BLaER1 (cell line): ENCODE results near the gene PELI2.

ENCODE experiments used
- H3K27ac ChIP-seq: shearing (Covaris generic); formaldehyde crosslinking; 2 replicates; pipeline ENCODE4 v1.8.1; 2022
- H3K27me3 ChIP-seq: shearing (Covaris generic); formaldehyde crosslinking; 2 replicates; pipeline ENCODE4 v1.8.1; 2022
- H3K36me3 ChIP-seq: shearing (Covaris generic); formaldehyde crosslinking; 2 replicates; pipeline ENCODE4 v1.8.1; 2022
- H3K4me1 ChIP-seq: shearing (Covaris generic); formaldehyde crosslinking; 2 replicates; pipeline ENCODE4 v1.8.1; 2022
- H3K4me2 ChIP-seq: shearing (Covaris generic); formaldehyde crosslinking; 2 replicates; pipeline ENCODE4 v1.8.1; 2022
- H3K4me3 ChIP-seq: shearing (Covaris generic); formaldehyde crosslinking; 2 replicates; pipeline ENCODE4 v1.8.1; 2022
- H3K9ac ChIP-seq: shearing (Covaris generic); formaldehyde crosslinking; 2 replicates; pipeline ENCODE4 v1.8.1; 2022
- H3K9me3 ChIP-seq: shearing (Covaris generic); formaldehyde crosslinking; 2 replicates; pipeline ENCODE4 v1.8.1; 2022
- H4K20me1 ChIP-seq: shearing (Covaris generic); formaldehyde crosslinking; 2 replicates; pipeline ENCODE4 v1.8.1; 2022
- Cebpa-rat ChIP-seq: shearing (Covaris generic); IDR thresholded peaks from 2 replicates; pipeline ENCODE4 v1.8.1; 2022

PELI2 gene

GRCh38 chr14:56117765-56118610 is at the start of gene PELI2:
TSS of gene PELI2 (plus strand) at chr14:56118411. CDS start at chr14:56118661, 250 bp downstream.
- Histone ChIP-seq H3K36me3 (no peaks in the 10 kb centered on the region), H4K20me1 (peaks cover 41% of the 10 kb centered on the region), H3K27me3 (no peaks in the 10 kb centered on the region), H3K9ac (peak within 1 kb of the TSS; percentile 96), H3K9me3 (no peaks in the 10 kb centered on the region), H3K4me1 (peaks cover 42% of the 10 kb centered on the region), H3K4me3 (peak within 1 kb of the TSS; percentile 99), H3K4me2 (peak within 1 kb of the TSS; percentile 92), H3K27ac (peak within 1 kb of the TSS; percentile 96)
- TF ChIP-seq Cebpa-rat: no peak

- Histone ChIP-seq H3K4me2 (no peak overlapping the region), H3K4me3 (no peak overlapping the region), H3K27me3 (no peaks in the 10 kb centered on the region), H3K4me1 (no peaks in the 10 kb centered on the region), H3K9me3 (no peaks in the 10 kb centered on the region), H3K9ac (no peak overlapping the region), H4K20me1 (no peaks in the 10 kb centered on the region), H3K36me3 (no peaks in the 10 kb centered on the region), H3K27ac (no peak overlapping the region)
- TF ChIP-seq Cebpa-rat: no peak
Observed at GRCh38 chr14:56073799-56074198, 44.4 kb upstream of the PELI2 start.

GRCh38 chr14:56075301-56075700 is 42.9 kb upstream of the PELI2 start:
- Histone ChIP-seq H3K36me3 (no peaks in the 10 kb centered on the region), H3K4me3 (no peak overlapping the region), H3K27me3 (no peaks in the 10 kb centered on the region), H3K4me2 (no peak overlapping the region), H3K4me1 (no peaks in the 10 kb centered on the region), H4K20me1 (no peaks in the 10 kb centered on the region), H3K9ac (no peak overlapping the region), H3K9me3 (no peaks in the 10 kb centered on the region), H3K27ac (no peak overlapping the region)
- no peak for TF ChIP-seq Cebpa-rat

GRCh38 chr14:56081139-56081538 is 37.1 kb upstream of the PELI2 start:
- H3K4me1 ChIP-seq: peaks cover 8% of the 10 kb centered on the region
- no peaks in the 10 kb centered on the region for H3K36me3 ChIP-seq
- H3K4me3 ChIP-seq: no peak overlapping the region
- H3K27me3 ChIP-seq: no peaks in the 10 kb centered on the region
- H4K20me1 ChIP-seq: no peaks in the 10 kb centered on the region
- no peak overlapping the region for H3K4me2 ChIP-seq
- no peak overlapping the region for H3K9ac ChIP-seq
- TF ChIP-seq Cebpa-rat: no peak
- no peak overlapping the region for H3K27ac ChIP-seq
- no peaks in the 10 kb centered on the region for H3K9me3 ChIP-seq

- Histone ChIP-seq H3K27me3 (no peaks in the 10 kb centered on the region), H3K4me1 (peaks cover 8% of the 10 kb centered on the region), H4K20me1 (no peaks in the 10 kb centered on the region), H3K36me3 (no peaks in the 10 kb centered on the region), H3K4me2 (no peak overlapping the region), H3K9me3 (no peaks in the 10 kb centered on the region), H3K27ac (no peak overlapping the region), H3K4me3 (no peak overlapping the region), H3K9ac (no peak overlapping the region)
- no peak for TF ChIP-seq Cebpa-rat
Observed at GRCh38 chr14:56082880-56083279, 35.3 kb upstream of the PELI2 start.

GRCh38 chr14:56085471-56085870 is 32.7 kb upstream of the PELI2 start:
- no peak overlapping the region for H3K27ac ChIP-seq
- no peaks in the 10 kb centered on the region for H4K20me1 ChIP-seq
- H3K27me3 ChIP-seq: no peaks in the 10 kb centered on the region
- H3K9ac ChIP-seq: no peak overlapping the region
- peaks cover 8% of the 10 kb centered on the region for H3K4me1 ChIP-seq
- no peaks in the 10 kb centered on the region for H3K9me3 ChIP-seq
- H3K4me3 ChIP-seq: no peak overlapping the region
- H3K36me3 ChIP-seq: no peaks in the 10 kb centered on the region
- no peak overlapping the region for H3K4me2 ChIP-seq
- TF ChIP-seq Cebpa-rat: no peak

- Histone ChIP-seq H3K9ac (no peak overlapping the region), H4K20me1 (no peaks in the 10 kb centered on the region), H3K4me1 (peaks cover 8% of the 10 kb centered on the region), H3K4me2 (no peak overlapping the region), H3K9me3 (no peaks in the 10 kb centered on the region), H3K36me3 (no peaks in the 10 kb centered on the region), H3K27me3 (no peaks in the 10 kb centered on the region), H3K4me3 (no peak overlapping the region), H3K27ac (no peak overlapping the region)
- no peak for TF ChIP-seq Cebpa-rat
Observed at GRCh38 chr14:56087671-56088471, 30.3 kb upstream of the PELI2 start.

GRCh38 chr14:56088941-56089340 is 29.3 kb upstream of the PELI2 start:
- no peak overlapping the region for H3K4me3 ChIP-seq
- H3K9me3 ChIP-seq: no peaks in the 10 kb centered on the region
- no peaks in the 10 kb centered on the region for H4K20me1 ChIP-seq
- H3K27me3 ChIP-seq: no peaks in the 10 kb centered on the region
- H3K4me1 ChIP-seq: peaks cover 5% of the 10 kb centered on the region
- TF ChIP-seq Cebpa-rat: no peak
- H3K36me3 ChIP-seq: no peaks in the 10 kb centered on the region
- H3K4me2 ChIP-seq: no peak overlapping the region
- no peak overlapping the region for H3K27ac ChIP-seq
- no peak overlapping the region for H3K9ac ChIP-seq

- Histone ChIP-seq H3K27me3 (no peaks in the 10 kb centered on the region), H3K4me3 (no peak overlapping the region), H3K4me1 (no peaks in the 10 kb centered on the region), H3K27ac (no peak overlapping the region), H3K36me3 (no peaks in the 10 kb centered on the region), H4K20me1 (no peaks in the 10 kb centered on the region), H3K4me2 (no peak overlapping the region), H3K9ac (no peak overlapping the region), H3K9me3 (peaks cover 13% of the 10 kb centered on the region; the same call in 1 of the 2 replicates)
- TF ChIP-seq Cebpa-rat: no peak
Observed at GRCh38 chr14:56092763-56093162, 25.4 kb upstream of the PELI2 start.

- peaks cover 13% of the 10 kb centered on the region; the same call in 1 of the 2 replicates for H3K9me3 ChIP-seq
- H3K4me3 ChIP-seq: no peak overlapping the region
- H3K36me3 ChIP-seq: no peaks in the 10 kb centered on the region
- TF ChIP-seq Cebpa-rat: no peak
- H3K9ac ChIP-seq: no peak overlapping the region
- no peak overlapping the region for H3K27ac ChIP-seq
- H3K27me3 ChIP-seq: no peaks in the 10 kb centered on the region
- H4K20me1 ChIP-seq: no peaks in the 10 kb centered on the region
- H3K4me1 ChIP-seq: no peaks in the 10 kb centered on the region
- no peak overlapping the region for H3K4me2 ChIP-seq
Observed at GRCh38 chr14:56094076-56094475, 24.1 kb upstream of the PELI2 start.
